H1 (cell line): Measurements from ENCODE around the gene RNASE13. TPM values are rescaled to one million over a fixed set of nuclear protein-coding genes. Genes with fewer than 3 reads are reported as not detected.

Source experiments
- CTCF ChIA-PET: fragments of 300-600 bp; sonication (Branson Sonifier 250); formaldehyde crosslinking; loops from one replicate; lab custom pipeline; 2021; ENCODE audit not compliant: partially characterized antibody; lab: Charles Lee
- POLR2A ChIA-PET: fragments of 300-600 bp; sonication (Branson Sonifier 250); formaldehyde crosslinking; loops from one replicate; lab custom pipeline; 2021; ENCODE audit warnings: inconsistent platforms; ENCODE audit not compliant: partially characterized antibody; lab: Charles Lee
- DNase-seq, 2 experiments: peaks; one replicate each; pipeline versions ENCODE4 v3.0.0 to v3.0.0-alpha.2; 2010 to 2022; ENCODE audit warnings: low spot score in 2 of 2, low read depth in 1 of 2, mixed read lengths in 1 of 2
- FAIRE-seq: peaks from 2 replicates; lab custom pipeline; 2011; peaks lifted over from hg19 to GRCh38; lab: Jason Lieb, UNC
- H2AFZ ChIP-seq: 2 replicates; pipeline ENCODE4 v1.8.1; 2012; ENCODE audit warnings: low read length, inconsistent platforms
- H2AK5ac ChIP-seq: 2 replicates; pipeline ENCODE4 v1.6.1; 2013; ENCODE audit warnings: low read depth, low read length
- H2BK120ac ChIP-seq: replicated peaks from 2 replicates; pipeline ENCODE3; 2013; ENCODE audit warnings: low read depth, low read length, inconsistent platforms
- H2BK12ac ChIP-seq: 2 replicates; pipeline ENCODE4 v1.6.1; 2013; ENCODE audit warnings: low read depth, low read length
- H2BK15ac ChIP-seq: 2 replicates; pipeline ENCODE4 v1.6.1; 2013; ENCODE audit warnings: low read length
- H2BK20ac ChIP-seq: 2 replicates; pipeline ENCODE4 v1.6.1; 2013; ENCODE audit warnings: low read length
- H2BK5ac ChIP-seq: 2 replicates; pipeline ENCODE4 v1.6.1; 2013; ENCODE audit warnings: low read depth, low read length
- H3K14ac ChIP-seq: 2 replicates; pipeline ENCODE4 v1.6.1; 2013; ENCODE audit warnings: inconsistent platforms; ENCODE audit not compliant: insufficient read length
- H3K18ac ChIP-seq: 2 replicates; pipeline ENCODE4 v1.6.1; 2013; ENCODE audit warnings: low read length; ENCODE audit errors: extremely low read depth
- H3K23ac ChIP-seq: 2 replicates; pipeline ENCODE4 v1.6.1; 2013; ENCODE audit warnings: inconsistent platforms; ENCODE audit not compliant: insufficient read length
- H3K23me2 ChIP-seq: 2 replicates; pipeline ENCODE4 v1.6.1; 2013; ENCODE audit warnings: low read depth, low read length
- H3K27ac ChIP-seq: 2 replicates; pipeline ENCODE4 v1.6.1; 2011; ENCODE audit warnings: low read depth, low read length, inconsistent platforms
- H3K27me3 ChIP-seq, 4 experiments: replicated peaks in 1 of 4; 1 replicate in 1 of 4; 2 replicates in 3 of 4; pipeline versions ENCODE4 v1.6.1 to v1.8.1; 2011 to 2013; ENCODE audit warnings: low read length in 3 of 4, mild to moderate bottlenecking in 3 of 4, inconsistent platforms in 2 of 4, mixed read lengths in 2 of 4, moderate library complexity in 1 of 4; ENCODE audit not compliant: control insufficient read depth in 3 of 4, insufficient read depth in 3 of 4; ENCODE audit errors: extremely low read depth in 1 of 4
- H3K36me3 ChIP-seq, 4 experiments: 2 replicates each; pipeline versions ENCODE4 v1.6.1 to v1.8.1; 2011 to 2013; ENCODE audit warnings: mild to moderate bottlenecking in 4 of 4, low read length in 3 of 4, moderate library complexity in 2 of 4, control low read depth in 1 of 4, inconsistent platforms in 1 of 4; ENCODE audit not compliant: insufficient read depth in 4 of 4, control insufficient read depth in 2 of 4
- H3K4ac ChIP-seq: replicated peaks from 2 replicates; pipeline ENCODE3; 2013; ENCODE audit warnings: low read length, low read depth, mixed read lengths, inconsistent platforms; ENCODE audit not compliant: insufficient read length
- H3K4me1 ChIP-seq, 4 experiments: replicated peaks in 1 of 4; 1 replicate in 1 of 4; 2 replicates in 3 of 4; pipeline versions ENCODE4 v1.6.1 to v1.8.1; 2011 to 2013; ENCODE audit warnings: low read length in 3 of 4, inconsistent platforms in 2 of 4, mixed read lengths in 1 of 4; ENCODE audit not compliant: insufficient read depth in 4 of 4, control insufficient read depth in 3 of 4
- H3K4me2 ChIP-seq, 2 experiments: 2 replicates each; pipeline versions ENCODE4 v1.6.1 to v1.8.1; 2011 to 2013; ENCODE audit warnings: low read depth in 2 of 2, low read length in 2 of 2, control low read depth in 1 of 2, inconsistent platforms in 1 of 2, mild to moderate bottlenecking in 1 of 2; ENCODE audit not compliant: insufficient read depth in 1 of 2
- H3K4me3 ChIP-seq, 4 experiments: fragments of 200-600, 300-600 bp in 1 of 4; sonication (generic), shearing (Covaris generic), sonication (Bioruptor Twin) in 1 of 4; 2 replicates each; pipeline versions ENCODE4 v1.5.1 to v1.8.1; 2011 to 2016; ENCODE audit warnings: low read length in 4 of 4, low read depth in 3 of 4, control low read depth in 2 of 4, inconsistent platforms in 2 of 4, mild to moderate bottlenecking in 2 of 4, mixed read lengths in 1 of 4, moderate library complexity in 1 of 4; ENCODE audit not compliant: insufficient read depth in 2 of 4; ENCODE audit errors: extremely low read depth in 1 of 4
- H3K56ac ChIP-seq: replicated peaks from 2 replicates; pipeline ENCODE3; 2013; ENCODE audit warnings: low read depth, mild to moderate bottlenecking, mixed read lengths, low read length, inconsistent platforms; ENCODE audit not compliant: insufficient read length
- H3K79me1 ChIP-seq: 2 replicates; pipeline ENCODE4 v1.6.1; 2013; ENCODE audit warnings: low read depth, low read length, control low read depth
- H3K79me2 ChIP-seq, 2 experiments: 2 replicates each; pipeline versions ENCODE4 v1.6.1 to v1.8.1; 2012 to 2013; ENCODE audit warnings: low read length in 2 of 2, mild to moderate bottlenecking in 2 of 2, inconsistent platforms in 1 of 2; ENCODE audit not compliant: insufficient read depth in 2 of 2, control insufficient read depth in 1 of 2
- H3K9ac ChIP-seq, 4 experiments: replicated peaks in 1 of 4; 1 replicate in 1 of 4; 2 replicates in 3 of 4; pipeline versions ENCODE4 v1.6.1 to v1.8.1; 2011 to 2013; ENCODE audit warnings: low read depth in 3 of 4, low read length in 3 of 4, control low read depth in 2 of 4, mild to moderate bottlenecking in 2 of 4, moderate library complexity in 2 of 4, inconsistent platforms in 1 of 4; ENCODE audit errors: extremely low read depth in 1 of 4
- H3K9me3 ChIP-seq, 2 experiments: 2 replicates each; pipeline versions ENCODE4 v1.6.1 to v1.8.1; 2012 to 2013; ENCODE audit warnings: mild to moderate bottlenecking in 2 of 2, moderate library complexity in 2 of 2, control low read depth in 1 of 2, inconsistent platforms in 1 of 2, low read depth in 1 of 2, low read length in 1 of 2, mixed read lengths in 1 of 2; ENCODE audit not compliant: insufficient read depth in 2 of 2
- H4K20me1 ChIP-seq, 2 experiments: replicated peaks in 1 of 2; 2 replicates each; pipeline versions ENCODE3 to v1.8.1; 2011 to 2013; ENCODE audit warnings: inconsistent platforms in 2 of 2, low read length in 2 of 2, mild to moderate bottlenecking in 1 of 2; ENCODE audit not compliant: insufficient read depth in 2 of 2, control insufficient read depth in 1 of 2
- H4K5ac ChIP-seq: 2 replicates; pipeline ENCODE4 v1.6.1; 2013; ENCODE audit warnings: low read length, low read depth, mixed read lengths, inconsistent platforms; ENCODE audit not compliant: insufficient read length
- H4K8ac ChIP-seq: 2 replicates; pipeline ENCODE4 v1.8.0; 2013; ENCODE audit warnings: mild to moderate bottlenecking, moderate library complexity, low read length, inconsistent platforms; ENCODE audit not compliant: insufficient read depth; ENCODE audit errors: extremely low read depth
- H4K91ac ChIP-seq: replicated peaks from 2 replicates; pipeline ENCODE3; 2013; ENCODE audit warnings: low read length, mixed read lengths, inconsistent platforms; ENCODE audit not compliant: insufficient read length
- CHD2 ChIP-seq: IDR thresholded peaks from 2 replicates; pipeline ENCODE4 v1.6.1; 2012; ENCODE audit warnings: low read length, improper control_type of control experiment
- CTBP2 ChIP-seq: IDR thresholded peaks from 2 replicates; pipeline ENCODE4 v1.7.0; 2011; ENCODE audit warnings: borderline replicate concordance, mild to moderate bottlenecking, moderate library complexity, mixed read lengths, low read length; ENCODE audit not compliant: insufficient read depth, insufficient read length
- JUND ChIP-seq: IDR thresholded peaks from 2 replicates; pipeline ENCODE4 v1.6.1; 2011; ENCODE audit warnings: mild to moderate bottlenecking, improper control_type of control experiment, low read length
- KDM4A ChIP-seq: IDR thresholded peaks from one replicate; pipeline ENCODE4 v1.7.1; 2012; ENCODE audit warnings: low read depth, mild to moderate bottlenecking, moderate library complexity, low read length, inconsistent platforms; ENCODE audit not compliant: severe bottlenecking
- PHF8 ChIP-seq: fragments of 200-600 bp; sonication (generic); conservative IDR thresholded peaks from 2 replicates; pipeline ENCODE4 v1.7.1; 2012; ENCODE audit warnings: low read depth, mild to moderate bottlenecking, inconsistent platforms, low read length, moderate library complexity
- POLR2AphosphoS5 ChIP-seq: IDR thresholded peaks from 2 replicates; pipeline ENCODE4 v1.6.1; 2011; ENCODE audit warnings: low read depth, low read length
- RAD21 ChIP-seq, 2 experiments: IDR thresholded peaks in 1 of 2; conservative IDR thresholded peaks in 1 of 2; 2 replicates each; pipeline ENCODE4 v1.6.1; 2011; ENCODE audit warnings: low read depth in 2 of 2, low read length in 2 of 2, improper control_type of control experiment in 1 of 2, inconsistent platforms in 1 of 2, mild to moderate bottlenecking in 1 of 2, moderate library complexity in 1 of 2
- SP4 ChIP-seq: IDR thresholded peaks from 2 replicates; pipeline ENCODE4 v1.6.1; 2012; ENCODE audit warnings: low read length, inconsistent platforms
- SUZ12 ChIP-seq: fragments of 200-600 bp; sonication (generic); IDR thresholded peaks from 2 replicates; pipeline ENCODE4 v1.6.1; 2012; ENCODE audit warnings: mild to moderate bottlenecking, inconsistent platforms, low read length, moderate library complexity, mixed read lengths
- USF2 ChIP-seq: IDR thresholded peaks from 2 replicates; pipeline ENCODE4 v1.6.1; 2011; ENCODE audit warnings: low read length, improper control_type of control experiment
- WGBS, 2 experiments: shearing (Covaris generic) in 1 of 2; methylation state at CpG; one replicate each; pipeline versions ENCODE4 v1.1.6 to v1.1.7; 2013 to 2015; ENCODE audit warnings: low lambda C conversion rate in 2 of 2, mixed read lengths in 2 of 2, inconsistent platforms in 1 of 2, low coverage in 1 of 2, missing lambda C conversion rate in 1 of 2; ENCODE audit not compliant: insufficient replicate concordance in 2 of 2, insufficient coverage in 1 of 2, insufficient read length in 1 of 2; ENCODE audit errors: extremely low coverage in 1 of 2, missing lambda C conversion rate in 1 of 2; 5-methylcytosine and 5-hydroxymethylcytosine counted together
- polyA plus RNA-seq, 7 experiments: library from polyadenylated mRNA; depleted of rRNA in 3 of 7; stranded (reverse) in 5 of 7; unstranded in 2 of 7; fragments of >200 nt in 5 of 7; fragments of 200-250 nt in 2 of 7; gene quantifications; 1 replicate in 5 of 7; 2 replicates in 1 of 7; 4 replicates in 1 of 7; pipeline versions ENCODE4 v1.2.1 to v1.2.3, GENCODE V29; 2011 to 2013; ENCODE audit warnings: missing spikeins in 2 of 7, mixed read lengths in 2 of 7
- total RNA-seq: library from RNA; stranded (reverse); fragmentation: NEBNext Ultra II Directional; extraction: Animal tissue kit (Norgen Biotek cat#: 25700); gene quantifications from 2 replicates; pipeline ENCODE4 v1.2.1, GENCODE V29; 2021

RNASE13 gene
- total and polyA plus RNA-seq, 2 of the 8 experiments (the other 6 are each of a cell fraction or from before 2014, with no cell fraction given), result not detected

- H3K9me3 ChIP-seq, result no peaks in the 10 kb centered on the region
- H3K79me1 ChIP-seq, result no peaks in the 10 kb centered on the region
- no peak overlapping the region for H3K56ac ChIP-seq
- H2BK20ac ChIP-seq, result no peak overlapping the region
- H2BK120ac ChIP-seq, result no peak overlapping the region
- no peak overlapping the region for H4K91ac ChIP-seq
- no peak overlapping the region for H2BK5ac ChIP-seq
- H2BK12ac ChIP-seq, result no peak overlapping the region
- H4K5ac ChIP-seq, result no peak overlapping the region
- H2AK5ac ChIP-seq, result no peak overlapping the region
- no peaks in the 10 kb centered on the region for H3K36me3 ChIP-seq
- H3K18ac ChIP-seq, result no peak overlapping the region
- POLR2A ChIA-PET, result interaction anchor here (0.5 to 1.2 kb wide), 3 partner anchors 12 to 86 kb away, joined by 3 to 5 read pairs (median 3); no protein-coding TSS in a partner anchor
- H2AFZ ChIP-seq, result no peak overlapping the region
- no peak overlapping the region for H3K23ac ChIP-seq
- H3K4me1 ChIP-seq, result peaks cover 0 to 8% (median 3%) of the 10 kb centered on the region in 4 experiments; a peak in 6 of 7 replicates
- whole genome bisulfite sequencing, 2 experiments, result 73% methylated on average over 7 of the region's 7 CpGs; no CpG with 5 or more reads in 1 of the 2 experiments
- H3K4ac ChIP-seq, result no peak overlapping the region
- H3K4me2 ChIP-seq, result no peak overlapping the region
- no peak overlapping the region for H3K27ac ChIP-seq
- FAIRE-seq (no peak), DNase-seq (no peak)
- CTCF ChIA-PET, result interaction anchor here (0.6 to 5.3 kb wide), 13 partner anchors 9 to 68 kb away, joined by 3 to 102 read pairs (median 4); partner anchors contain the start of genes RNASE7, RNASE8, SLC39A2 and TMEM253
- H3K23me2 ChIP-seq, result peaks cover 23% of the 10 kb centered on the region; the same call in 1 of the 2 replicates
- H3K4me3 ChIP-seq, result no peak overlapping the region
- no peak overlapping the region for H4K8ac ChIP-seq
- no peak overlapping the region for H3K14ac ChIP-seq
- H3K79me2 ChIP-seq, result peaks cover 0 to 2% of the 10 kb centered on the region in 2 experiments; a peak in 1 of 4 replicates
- H2BK15ac ChIP-seq, result no peak overlapping the region
- H3K9ac ChIP-seq, result no peak overlapping the region
- no peaks in the 10 kb centered on the region for H4K20me1 ChIP-seq
- H3K27me3 ChIP-seq, result peaks cover 0 to 4% (median 0%) of the 10 kb centered on the region in 4 experiments; a peak in 3 of 7 replicates
- TF ChIP-seq PHF8 (no peak), RAD21 (IDR thresholded peaks at IDR 0.05 in 1 of 2, conservative IDR thresholded peaks at IDR 0.05 in 1 of 2; ENCODE audit: low read depth in 2 of 2, low read length in 2 of 2) (peak; percentile 49 to 63), CTBP2 (no peak), CHD2 (no peak), SP4 (no peak), JUND (no peak), SUZ12 (no peak), POLR2AphosphoS5 (no peak), USF2 (no peak), KDM4A (no peak)
Observed at GRCh38 chr14:21066882-21067502, 32.4 kb upstream of the RNASE13 start.
